GM12878 (cell line): ENCODE data around the gene CLCN2.

Experiments used
- NR2C2 ChIP-seq: IDR thresholded peaks from 2 replicates; pipeline ENCODE4 v1.6.1; 2011; ENCODE audit warnings: borderline replicate concordance, low read depth; ENCODE audit not compliant: control insufficient read depth, insufficient read length
- PML ChIP-seq: IDR thresholded peaks from 2 replicates; pipeline ENCODE4 v1.6.1; 2012; ENCODE audit warnings: low read length, inconsistent platforms
- POLR2A ChIP-seq: IDR thresholded peaks from 2 replicates; pipeline ENCODE4 v1.6.1; 2011; ENCODE audit warnings: low read depth, mild to moderate bottlenecking, low read length
- POLR2AphosphoS5 ChIP-seq: IDR thresholded peaks from 2 replicates; pipeline ENCODE4 v1.6.1; 2011; ENCODE audit warnings: mild to moderate bottlenecking, low read length, inconsistent platforms
- RBBP5 ChIP-seq: fragments of 200-600 bp; sonication (generic); conservative IDR thresholded peaks from 2 replicates; pipeline ENCODE4 v1.6.1; 2016
- SIN3A ChIP-seq: IDR thresholded peaks from 2 replicates; pipeline ENCODE4 v1.6.1; 2012; ENCODE audit warnings: low read depth, low read length, improper control_type of control experiment
- TF ChIP-seq, protein P1 (sequence below), 3 experiments: IDR thresholded peaks in 2 of 3; conservative IDR thresholded peaks in 1 of 3; 2 replicates each; pipeline ENCODE4 v1.5.1; 2011; ENCODE audit warnings: low read depth in 3 of 3, low read length in 3 of 3, mild to moderate bottlenecking in 3 of 3, control low read depth in 2 of 3, moderate library complexity in 2 of 3, inconsistent platforms in 1 of 3, mixed read lengths in 1 of 3; ENCODE audit not compliant: control insufficient read depth in 2 of 3, insufficient read depth in 1 of 3; ENCODE audit errors: extremely low read depth in 1 of 3

DNA sequence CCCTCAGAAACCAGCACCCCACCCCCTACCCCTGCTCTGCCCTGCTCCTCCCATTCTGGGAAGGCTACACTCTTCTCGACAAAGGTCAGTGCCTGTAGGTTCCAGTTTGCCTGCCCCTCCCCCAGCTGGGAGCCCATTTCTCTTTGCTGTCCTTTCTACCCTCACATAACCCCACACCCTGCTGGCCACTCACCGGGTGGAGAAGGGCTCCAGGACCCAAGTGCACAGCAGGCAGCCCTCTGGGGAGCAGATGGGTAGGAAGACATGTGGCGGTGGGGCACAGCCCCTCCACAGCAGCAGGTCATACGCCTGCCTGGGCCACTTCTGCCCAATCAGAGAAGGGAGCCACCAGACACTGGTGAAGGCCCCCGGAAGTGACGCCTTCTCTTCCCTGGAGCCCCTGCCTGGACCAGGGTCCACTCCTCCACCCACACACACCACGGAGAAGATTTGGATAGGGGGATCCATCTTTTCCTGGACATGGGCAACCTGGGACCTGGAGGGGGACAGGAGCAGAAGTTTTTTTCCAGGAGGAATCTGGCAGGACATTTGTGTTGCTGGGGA lies 16.6 kb upstream of the CLCN2 start, which contains the start of gene THPO:
- TF ChIP-seq RBBP5 (no peak), POLR2A (no peak), SIN3A (no peak), NR2C2 (no peak), POLR2AphosphoS5 (no peak), PML (no peak)
- TF ChIP-seq, protein P1, sequence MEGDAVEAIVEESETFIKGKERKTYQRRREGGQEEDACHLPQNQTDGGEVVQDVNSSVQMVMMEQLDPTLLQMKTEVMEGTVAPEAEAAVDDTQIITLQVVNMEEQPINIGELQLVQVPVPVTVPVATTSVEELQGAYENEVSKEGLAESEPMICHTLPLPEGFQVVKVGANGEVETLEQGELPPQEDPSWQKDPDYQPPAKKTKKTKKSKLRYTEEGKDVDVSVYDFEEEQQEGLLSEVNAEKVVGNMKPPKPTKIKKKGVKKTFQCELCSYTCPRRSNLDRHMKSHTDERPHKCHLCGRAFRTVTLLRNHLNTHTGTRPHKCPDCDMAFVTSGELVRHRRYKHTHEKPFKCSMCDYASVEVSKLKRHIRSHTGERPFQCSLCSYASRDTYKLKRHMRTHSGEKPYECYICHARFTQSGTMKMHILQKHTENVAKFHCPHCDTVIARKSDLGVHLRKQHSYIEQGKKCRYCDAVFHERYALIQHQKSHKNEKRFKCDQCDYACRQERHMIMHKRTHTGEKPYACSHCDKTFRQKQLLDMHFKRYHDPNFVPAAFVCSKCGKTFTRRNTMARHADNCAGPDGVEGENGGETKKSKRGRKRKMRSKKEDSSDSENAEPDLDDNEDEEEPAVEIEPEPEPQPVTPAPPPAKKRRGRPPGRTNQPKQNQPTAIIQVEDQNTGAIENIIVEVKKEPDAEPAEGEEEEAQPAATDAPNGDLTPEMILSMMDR (IDR thresholded peaks at IDR 0.05 in 2 of 3, conservative IDR thresholded peaks at IDR 0.05 in 1 of 3; ENCODE audit: control insufficient read depth in 2 of 3, extremely low read depth in 1 of 3, insufficient read depth in 1 of 3, low read depth in 3 of 3, low read length in 3 of 3) = no peak
